NCI-H2081 (cell line): ENCODE measurements around the gene SFI1.

Source experiments
- DNase-seq, 2 experiments: peaks; one replicate each; lab custom pipeline; 2025; lab: John Stamatoyannopoulos, UW

SFI1 gene

GRCh38 chr22:31616315-31616980 lies 120.1 kb downstream of the SFI1 start:
- no peak for DNase-seq

- DNase-seq: peak; percentile 86 to 94
Observed at GRCh38 chr22:31618057-31618456, 121.7 kb downstream of the SFI1 start.

- DNase-seq: no peak
Observed at GRCh38 chr22:31618471-31619176, 122.3 kb downstream of the SFI1 start.

- no peak for DNase-seq
Observed at GRCh38 chr22:31619611-31620300, 123.4 kb downstream of the SFI1 start.

GRCh38 chr22:31620756-31621480 lies 124.6 kb downstream of the SFI1 start:
- DNase-seq: no peak

- no peak for DNase-seq
Observed at GRCh38 chr22:31621507-31622124, 125.3 kb downstream of the SFI1 start.

- DNase-seq: no peak
Observed at GRCh38 chr22:31622980-31623379, 126.6 kb downstream of the SFI1 start.

- DNase-seq: peak in 1 of 2 experiments; percentile 36
Observed at GRCh38 chr22:31623592-31624304, 127.4 kb downstream of the SFI1 start.

- DNase-seq: no peak
Observed at GRCh38 chr22:31625257-31625640, 128.9 kb downstream of the SFI1 start.

- DNase-seq: no peak
Observed at GRCh38 chr22:31625661-31626426, 129.5 kb downstream of the SFI1 start.

GRCh38 chr22:31626427-31627150 lies 130.3 kb downstream of the SFI1 start:
- no peak for DNase-seq

- no peak for DNase-seq
Observed at GRCh38 chr22:31627223-31627731, 130.9 kb downstream of the SFI1 start.

- DNase-seq: no peak
Observed at GRCh38 chr22:31628362-31628761, 132.0 kb downstream of the SFI1 start.

- DNase-seq: no peak
Observed at GRCh38 chr22:31628969-31629708, 132.8 kb downstream of the SFI1 start.

GRCh38 chr22:31629741-31630184 lies 133.4 kb downstream of the SFI1 start:
- no peak for DNase-seq

- DNase-seq: peak; percentile 61 to 68
Observed at GRCh38 chr22:31630331-31631329, 134.3 kb downstream of the SFI1 start.

GRCh38 chr22:31631436-31631835 lies 135.1 kb downstream of the SFI1 start:
- no peak for DNase-seq
